PFSK-1 (cell line): ENCODE results near the gene ZNF827.

Experiments used
- FOXP2 ChIP-seq: optimal IDR thresholded peaks from 2 replicates; pipeline ENCODE3; 2011; ENCODE audit warnings: borderline replicate concordance, control low read depth, inconsistent platforms; ENCODE audit not compliant: insufficient read depth; ENCODE audit errors: extremely low read length, extremely low read depth
- POLR2AphosphoS5 ChIP-seq: IDR thresholded peaks from 2 replicates; pipeline ENCODE4 v1.6.1; 2012; ENCODE audit warnings: low read depth, mild to moderate bottlenecking, control low read depth, low read length, moderate library complexity
- SIN3A ChIP-seq: IDR thresholded peaks from 2 replicates; pipeline ENCODE4 v1.6.1; 2012; ENCODE audit warnings: mild to moderate bottlenecking, low read length, moderate library complexity, borderline replicate concordance; ENCODE audit not compliant: insufficient read depth
- TAF1 ChIP-seq: IDR thresholded peaks from 2 replicates; pipeline ENCODE4 v1.6.1; 2012; ENCODE audit warnings: low read length, control low read depth, borderline replicate concordance; ENCODE audit not compliant: insufficient read depth
- TF ChIP-seq, protein P1 (sequence below), 2 experiments: IDR thresholded peaks; 2 replicates each; pipeline versions ENCODE4 v1.6.1 to v1.8.0; 2011 to 2012; ENCODE audit warnings: low read depth in 2 of 2, low read length in 2 of 2, control low read depth in 1 of 2, inconsistent platforms in 1 of 2, mild to moderate bottlenecking in 1 of 2, moderate library complexity in 1 of 2; ENCODE audit not compliant: insufficient read depth in 1 of 2

DNA sequence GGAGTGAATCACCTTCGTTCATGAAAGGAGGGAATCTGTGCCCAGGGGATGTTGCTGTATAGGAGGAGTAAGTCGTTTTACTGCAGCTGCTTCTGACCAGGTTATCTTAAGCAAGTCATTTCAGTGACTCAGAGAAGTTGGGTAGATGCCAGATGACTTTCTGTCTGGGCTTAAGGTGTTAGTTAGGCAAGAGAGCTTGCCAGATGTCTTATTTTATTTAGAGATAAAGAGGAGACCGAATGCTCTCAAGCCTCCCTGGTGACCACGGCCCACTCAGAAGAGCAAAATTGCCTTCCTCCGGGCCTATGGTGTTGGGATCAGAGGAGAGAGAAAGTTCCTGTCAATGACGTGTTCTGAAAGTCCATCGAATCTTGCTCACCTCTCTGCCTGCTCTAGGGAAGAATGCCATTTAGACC, 16.3 kb upstream of the ZNF827 start:
- no peak for TF ChIP-seq POLR2AphosphoS5
- TF ChIP-seq TAF1 = no peak
- TF ChIP-seq, protein P1, sequence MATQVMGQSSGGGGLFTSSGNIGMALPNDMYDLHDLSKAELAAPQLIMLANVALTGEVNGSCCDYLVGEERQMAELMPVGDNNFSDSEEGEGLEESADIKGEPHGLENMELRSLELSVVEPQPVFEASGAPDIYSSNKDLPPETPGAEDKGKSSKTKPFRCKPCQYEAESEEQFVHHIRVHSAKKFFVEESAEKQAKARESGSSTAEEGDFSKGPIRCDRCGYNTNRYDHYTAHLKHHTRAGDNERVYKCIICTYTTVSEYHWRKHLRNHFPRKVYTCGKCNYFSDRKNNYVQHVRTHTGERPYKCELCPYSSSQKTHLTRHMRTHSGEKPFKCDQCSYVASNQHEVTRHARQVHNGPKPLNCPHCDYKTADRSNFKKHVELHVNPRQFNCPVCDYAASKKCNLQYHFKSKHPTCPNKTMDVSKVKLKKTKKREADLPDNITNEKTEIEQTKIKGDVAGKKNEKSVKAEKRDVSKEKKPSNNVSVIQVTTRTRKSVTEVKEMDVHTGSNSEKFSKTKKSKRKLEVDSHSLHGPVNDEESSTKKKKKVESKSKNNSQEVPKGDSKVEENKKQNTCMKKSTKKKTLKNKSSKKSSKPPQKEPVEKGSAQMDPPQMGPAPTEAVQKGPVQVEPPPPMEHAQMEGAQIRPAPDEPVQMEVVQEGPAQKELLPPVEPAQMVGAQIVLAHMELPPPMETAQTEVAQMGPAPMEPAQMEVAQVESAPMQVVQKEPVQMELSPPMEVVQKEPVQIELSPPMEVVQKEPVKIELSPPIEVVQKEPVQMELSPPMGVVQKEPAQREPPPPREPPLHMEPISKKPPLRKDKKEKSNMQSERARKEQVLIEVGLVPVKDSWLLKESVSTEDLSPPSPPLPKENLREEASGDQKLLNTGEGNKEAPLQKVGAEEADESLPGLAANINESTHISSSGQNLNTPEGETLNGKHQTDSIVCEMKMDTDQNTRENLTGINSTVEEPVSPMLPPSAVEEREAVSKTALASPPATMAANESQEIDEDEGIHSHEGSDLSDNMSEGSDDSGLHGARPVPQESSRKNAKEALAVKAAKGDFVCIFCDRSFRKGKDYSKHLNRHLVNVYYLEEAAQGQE (IDR thresholded peaks at IDR 0.05; ENCODE audit: insufficient read depth in 1 of 2, low read depth in 2 of 2, low read length in 2 of 2) = no peak
- TF ChIP-seq SIN3A = no peak
- no peak for TF ChIP-seq FOXP2
